NCI-H128 (cell line): Measurements from ENCODE around the gene APH1A.
A peak's percentile ranks its signal among the peaks of the same experiment; 100 is the strongest.
"Not testable (repeated sequence)": the region's sequence is repeated elsewhere in the genome, so short reads cannot be mapped to it uniquely, and the experiment has no call there.

ENCODE experiments used
- DNase-seq: peaks from one replicate; lab custom pipeline; 2025; ENCODE audit not compliant: unreplicated experiment; lab: John Stamatoyannopoulos, UW

Gene APH1A

DNA sequence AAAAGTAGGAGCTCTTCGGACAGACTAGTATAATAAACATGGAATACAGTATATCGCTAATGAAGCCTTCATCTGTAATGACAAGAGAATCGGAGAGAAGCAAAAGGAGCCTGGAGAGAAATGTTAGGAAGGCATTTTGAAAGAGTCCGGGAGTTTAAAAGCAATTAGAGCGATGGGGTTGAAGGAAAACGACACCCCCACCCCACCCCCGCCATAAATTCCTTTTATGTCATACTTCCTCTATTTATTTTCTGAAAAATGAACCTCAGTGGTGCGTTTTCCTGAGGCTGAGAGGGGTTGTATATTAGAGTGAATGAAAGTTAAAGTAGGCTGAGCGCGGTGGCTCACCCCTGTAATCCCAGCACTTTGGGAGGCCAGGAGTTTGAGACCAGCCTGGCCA, 635 bp upstream of the APH1A start:
- DNase-seq = no peak

DNA sequence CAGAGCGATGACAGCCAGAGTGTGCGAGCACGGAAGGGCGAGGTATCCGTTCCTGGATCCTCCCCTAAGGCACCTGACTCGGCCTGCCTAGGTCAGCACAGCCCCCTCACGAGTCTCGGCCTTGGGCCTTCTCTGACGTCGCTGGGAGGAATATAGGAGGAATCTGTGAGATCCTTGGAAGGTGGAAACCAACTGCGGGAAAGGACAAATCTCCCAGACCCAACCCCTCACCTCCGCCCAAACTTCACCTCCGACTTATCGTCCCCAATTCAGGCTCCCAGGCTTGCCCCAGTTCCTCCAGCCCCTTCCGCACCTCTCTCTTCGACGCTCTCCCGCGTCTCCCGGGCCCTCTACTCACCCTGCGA, 494 bp downstream of the APH1A start:
- DNase-seq = no peak

DNA sequence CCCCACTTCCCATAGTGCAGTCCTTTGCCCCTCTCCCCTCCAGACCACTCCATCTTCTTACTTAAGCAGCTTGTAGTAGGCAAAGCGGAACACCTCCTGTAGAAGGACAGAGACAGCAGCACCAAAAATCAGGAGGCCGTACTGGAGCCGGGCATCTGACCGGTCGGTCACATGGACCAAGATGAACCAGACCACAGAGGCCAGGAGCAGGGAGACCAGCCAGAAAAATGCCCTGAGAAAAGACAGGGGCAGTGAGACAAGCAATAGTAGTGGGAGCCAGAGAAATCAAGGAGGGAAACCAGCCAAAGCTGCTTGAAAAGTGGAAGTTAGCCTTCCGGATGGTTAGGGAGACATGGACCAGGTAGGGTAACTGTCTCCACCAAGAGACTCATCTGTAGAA, 920 bp downstream of the APH1A start:
- no peak for DNase-seq

DNA sequence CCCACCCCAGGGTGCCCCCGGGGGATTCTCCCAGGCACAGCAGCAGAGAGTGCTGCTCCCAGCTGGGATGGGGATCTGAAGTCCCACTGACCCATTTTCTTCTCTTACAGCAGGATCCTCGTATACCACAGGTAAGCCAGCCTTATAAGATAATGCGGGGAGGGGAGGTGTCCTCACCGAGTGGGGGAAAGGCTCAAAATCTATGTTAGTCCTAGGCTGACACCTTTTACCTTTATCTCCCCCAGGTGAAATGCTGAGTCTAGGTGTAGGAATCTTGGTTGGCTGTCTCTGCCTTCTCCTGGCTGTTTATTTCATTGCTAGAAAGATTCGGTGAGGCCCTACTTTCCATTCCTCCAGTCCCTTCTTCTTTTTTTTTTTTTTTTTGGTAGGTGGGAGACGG, 5.3 kb downstream of the APH1A start:
- no peak for DNase-seq

DNA sequence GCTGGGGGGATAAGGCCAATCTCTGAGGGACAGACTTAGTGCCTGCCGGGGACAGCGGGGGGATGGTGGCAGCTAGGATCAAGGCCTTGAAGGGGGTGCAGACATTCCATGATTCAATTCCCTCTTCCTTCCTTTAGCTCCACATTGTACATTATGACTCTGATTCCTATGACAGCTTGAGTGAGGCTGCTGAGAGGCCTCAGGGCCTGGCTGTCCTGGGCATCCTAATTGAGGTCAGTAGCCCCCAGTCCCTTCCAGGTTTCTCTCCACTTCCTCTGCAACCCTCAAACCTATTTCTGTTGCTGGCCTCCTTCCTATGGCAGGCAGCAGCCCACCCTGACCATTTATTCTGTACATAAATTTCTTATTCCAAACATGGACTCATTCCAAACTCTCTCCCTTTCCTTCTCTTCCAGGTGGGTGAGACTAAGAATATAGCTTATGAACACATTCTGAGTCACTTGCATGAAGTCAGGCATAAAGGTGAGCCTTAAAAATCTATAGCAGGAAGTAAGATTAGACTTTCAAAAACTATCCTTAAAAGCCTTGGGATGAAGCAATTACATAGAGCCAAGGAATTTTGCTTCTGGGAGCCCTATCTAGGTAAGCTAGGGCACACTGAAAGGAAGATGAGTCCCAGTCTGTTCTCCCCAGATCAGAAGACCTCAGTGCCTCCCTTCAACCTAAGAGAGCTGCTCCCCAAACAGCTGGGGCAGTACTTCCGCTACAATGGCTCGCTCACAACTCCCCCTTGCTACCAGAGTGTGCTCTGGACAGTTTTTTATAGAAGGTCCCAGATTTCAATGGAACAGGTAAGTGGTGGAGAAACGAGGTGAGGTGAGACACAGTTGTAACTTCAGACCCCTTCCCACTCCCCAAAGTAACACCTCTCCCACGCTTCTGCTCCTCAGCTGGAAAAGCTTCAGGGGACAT, 6.2 kb downstream of the APH1A start:
- no peak for DNase-seq

DNA sequence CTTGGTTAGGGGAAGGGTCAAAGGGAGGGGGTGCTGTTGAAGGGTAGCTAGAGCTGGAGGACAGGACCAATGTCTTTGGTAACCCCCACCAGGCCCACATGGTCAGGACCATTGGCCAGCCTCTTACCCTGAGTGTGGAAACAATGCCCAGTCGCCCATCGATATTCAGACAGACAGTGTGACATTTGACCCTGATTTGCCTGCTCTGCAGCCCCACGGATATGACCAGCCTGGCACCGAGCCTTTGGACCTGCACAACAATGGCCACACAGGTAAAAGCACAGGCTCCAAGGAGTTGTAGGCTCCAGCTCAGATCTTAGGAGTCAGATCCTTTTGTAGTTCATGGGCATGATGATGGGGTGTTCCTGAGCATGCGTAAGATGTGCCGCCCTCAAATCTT, 7.4 kb downstream of the APH1A start:
- DNase-seq = no peak

DNA sequence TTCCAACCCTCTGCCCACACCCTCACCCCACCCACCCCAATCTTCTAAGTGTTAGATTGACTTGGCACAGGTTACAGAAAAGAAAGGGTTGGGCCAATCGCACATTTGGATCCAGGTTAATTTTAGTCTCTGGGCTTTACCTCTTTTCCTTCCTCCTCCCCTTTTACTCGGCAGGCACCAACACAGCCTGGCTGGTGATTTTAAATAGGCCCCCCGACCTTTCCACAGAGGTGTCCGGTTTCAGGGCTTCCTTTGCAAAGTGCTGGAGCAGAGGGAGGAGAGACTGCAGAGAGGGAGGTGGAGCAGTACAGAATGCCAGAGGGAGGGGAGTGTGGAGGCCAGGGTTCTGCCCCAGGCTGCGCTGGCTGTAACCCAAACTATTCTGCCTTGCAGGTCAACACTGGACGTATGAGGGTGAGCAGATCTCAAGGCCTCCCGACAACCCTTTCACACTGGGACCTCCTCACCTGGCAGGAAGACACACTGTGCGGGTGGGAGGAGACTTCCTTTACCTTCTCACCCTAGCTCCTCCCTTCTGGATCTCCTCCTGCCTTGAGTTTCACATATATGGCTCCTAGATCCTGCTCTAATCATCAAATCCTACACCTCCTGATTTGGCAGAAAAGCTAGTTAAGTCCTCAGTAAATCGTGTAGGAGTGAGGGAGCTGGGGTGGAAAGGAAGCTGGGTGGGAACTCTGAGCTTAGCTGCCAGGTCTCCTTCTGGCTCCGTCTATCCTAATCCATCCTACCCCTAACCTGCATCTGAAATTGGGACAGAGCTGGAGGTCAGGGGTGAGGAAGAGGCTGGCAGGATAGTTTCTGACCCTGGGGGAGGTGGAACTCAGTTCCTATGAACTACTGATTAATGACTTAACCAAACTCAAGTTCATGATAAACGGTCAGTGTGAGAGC, 8.8 kb downstream of the APH1A start:
- peak; percentile 67 for DNase-seq

DNA sequence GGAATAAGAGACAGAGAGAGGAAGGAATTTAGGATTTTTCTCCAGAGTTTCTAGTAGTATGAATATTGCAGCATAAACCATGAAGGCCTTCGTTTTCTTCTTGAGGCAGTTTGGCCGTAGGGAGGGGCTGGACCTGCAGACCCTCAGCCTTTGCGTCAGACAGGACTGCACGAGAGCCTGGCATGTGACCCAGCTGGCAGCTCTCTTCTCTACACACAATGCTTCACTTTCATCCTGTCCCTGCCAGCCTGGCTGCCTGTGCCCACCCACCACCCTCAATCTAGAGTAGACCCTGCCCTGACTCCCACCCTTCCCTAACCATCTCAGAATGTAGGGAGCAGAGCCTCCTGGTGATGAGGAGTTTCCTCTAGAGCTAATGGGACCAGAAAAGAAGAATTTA, 9.6 kb downstream of the APH1A start:
- DNase-seq = no peak

DNA sequence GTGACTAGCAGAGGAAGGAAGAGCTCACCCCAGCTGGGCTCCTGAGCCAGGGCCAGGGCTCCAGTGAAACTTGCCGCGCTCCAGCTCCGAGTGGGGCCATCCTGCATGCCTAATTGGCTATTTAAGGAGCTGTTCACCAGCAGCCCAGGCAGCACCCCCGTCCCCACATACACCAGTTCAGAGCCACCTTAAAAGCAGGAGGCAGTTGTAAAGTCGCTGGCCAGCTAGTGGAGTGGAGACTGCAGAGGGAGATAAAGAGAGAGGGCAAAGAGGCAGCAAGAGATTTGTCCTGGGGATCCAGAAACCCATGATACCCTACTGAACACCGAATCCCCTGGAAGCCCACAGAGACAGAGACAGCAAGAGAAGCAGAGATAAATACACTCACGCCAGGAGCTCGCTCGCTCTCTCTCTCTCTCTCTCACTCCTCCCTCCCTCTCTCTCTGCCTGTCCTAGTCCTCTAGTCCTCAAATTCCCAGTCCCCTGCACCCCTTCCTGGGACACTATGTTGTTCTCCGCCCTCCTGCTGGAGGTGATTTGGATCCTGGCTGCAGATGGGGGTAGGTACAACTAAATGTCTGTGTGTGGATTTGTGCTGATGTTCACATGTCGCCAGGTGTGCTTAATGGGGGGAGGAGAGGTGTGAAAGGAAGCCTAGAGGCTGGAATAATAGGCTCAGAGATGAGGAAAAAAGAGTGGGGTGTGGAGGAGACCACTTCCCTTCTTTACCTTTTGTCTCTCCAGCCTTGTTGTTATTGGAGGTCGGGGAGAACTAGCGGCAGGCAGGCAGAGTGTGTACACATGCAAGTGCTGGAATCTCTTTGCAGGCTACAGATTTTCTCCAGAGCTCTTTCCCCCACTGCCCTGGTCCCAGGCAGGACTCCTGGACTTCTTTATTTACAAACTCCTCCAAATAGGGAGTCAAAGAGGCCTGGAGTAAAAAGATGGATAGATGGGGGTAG, 10.9 kb downstream of the APH1A start, which contains the start of gene CA14:
CA14 (plus strand) TSS at position 151 of the 962 bp plus-strand sequence; CDS start at position 506, 355 bp downstream.
- DNase-seq = no peak

DNA sequence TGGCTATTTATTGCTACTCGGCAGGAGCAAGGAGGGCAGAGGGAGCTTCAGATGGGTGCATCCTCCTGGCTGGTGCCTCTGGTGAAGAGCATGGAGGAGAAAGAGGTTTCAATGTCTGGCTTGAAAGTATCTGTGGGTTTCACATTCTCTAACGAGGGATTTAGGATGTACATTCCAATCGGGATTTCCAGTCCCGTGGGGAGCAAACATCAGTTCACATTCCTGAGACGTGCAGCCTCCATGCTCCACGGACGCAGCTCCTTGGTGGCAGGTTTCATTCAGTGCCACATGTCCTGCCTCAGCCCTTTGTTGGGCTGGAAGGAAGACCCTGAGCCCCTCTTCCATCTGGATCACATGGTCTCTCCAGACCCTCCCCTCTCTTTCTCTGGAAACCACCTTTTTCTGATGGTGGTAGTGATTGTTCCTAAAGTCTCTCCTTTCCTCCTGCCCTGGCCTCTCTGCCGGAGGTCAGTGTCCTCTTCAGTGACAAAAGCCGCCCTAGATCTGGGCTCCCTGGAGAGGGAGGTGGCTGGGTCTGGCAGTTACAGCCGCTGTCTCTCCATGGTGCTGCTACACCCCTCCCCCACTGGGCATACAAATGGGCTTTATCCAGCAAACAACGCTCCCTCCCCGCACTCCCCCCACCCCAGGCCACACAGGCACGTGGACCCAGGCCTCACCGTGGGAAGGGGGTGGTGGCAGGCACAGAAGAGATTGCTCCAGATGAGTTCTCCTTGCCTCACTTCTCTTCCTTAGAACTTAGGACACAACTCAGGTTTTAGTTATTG, 12.1 kb downstream of the APH1A start:
- DNase-seq = no peak

DNA sequence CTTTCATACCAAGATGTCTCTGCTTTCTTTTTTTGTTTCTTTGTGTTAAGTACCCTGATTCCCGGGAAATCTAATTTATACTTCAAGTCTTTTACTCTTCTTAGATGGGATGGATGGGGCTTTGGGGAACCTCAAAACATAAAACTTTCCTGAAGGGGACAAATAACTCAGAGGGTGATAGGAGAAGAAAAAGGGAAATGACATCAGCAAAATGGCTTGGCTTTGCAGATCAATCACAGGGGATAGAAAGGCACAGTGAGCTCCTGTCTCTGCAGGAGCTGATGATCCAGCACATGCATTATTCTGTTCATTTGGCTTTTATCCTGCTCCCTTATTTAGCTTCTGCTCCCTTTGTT, 12.6 kb downstream of the APH1A start:
- DNase-seq = no peak

DNA sequence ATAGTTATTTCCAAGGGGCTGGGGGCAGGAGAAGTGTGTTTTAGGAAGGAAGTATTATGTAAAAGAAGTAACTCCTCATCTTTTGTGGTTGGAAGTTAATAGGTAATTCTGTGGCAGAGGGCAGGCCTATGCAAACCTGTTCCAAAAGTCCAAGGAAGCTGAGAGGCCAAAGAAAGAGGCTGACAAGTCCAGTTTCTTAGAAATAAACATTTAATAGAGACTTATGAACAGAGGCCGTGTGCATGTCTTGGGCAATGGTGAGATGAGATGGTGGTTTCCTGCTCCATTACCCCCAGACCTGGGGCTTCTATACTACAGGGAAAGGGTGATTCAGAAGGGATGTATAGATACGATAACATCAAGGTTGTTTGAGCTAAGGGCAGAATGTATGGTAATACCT, 18.9 kb downstream of the APH1A start:
- DNase-seq = no peak

DNA sequence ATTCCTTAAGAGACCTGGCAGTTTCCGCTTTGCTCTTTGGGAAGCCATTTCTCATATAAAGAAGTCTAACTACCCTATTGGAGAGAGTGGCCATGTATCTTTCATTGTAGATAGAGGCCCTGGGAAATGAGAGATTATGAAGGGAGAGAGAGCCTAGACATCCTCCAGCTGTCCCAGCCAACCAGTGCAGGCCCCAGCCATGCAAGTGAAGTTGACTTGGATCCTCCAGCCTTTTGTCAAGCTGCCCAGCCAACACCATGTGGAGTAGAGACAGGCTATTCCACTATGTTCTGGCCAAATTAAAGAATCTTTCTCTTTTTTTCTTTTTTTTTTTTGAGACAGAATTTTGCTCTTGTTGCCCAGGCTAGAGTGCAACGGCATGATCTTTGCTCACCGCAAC, 25.8 kb downstream of the APH1A start:
- no peak for DNase-seq

DNA sequence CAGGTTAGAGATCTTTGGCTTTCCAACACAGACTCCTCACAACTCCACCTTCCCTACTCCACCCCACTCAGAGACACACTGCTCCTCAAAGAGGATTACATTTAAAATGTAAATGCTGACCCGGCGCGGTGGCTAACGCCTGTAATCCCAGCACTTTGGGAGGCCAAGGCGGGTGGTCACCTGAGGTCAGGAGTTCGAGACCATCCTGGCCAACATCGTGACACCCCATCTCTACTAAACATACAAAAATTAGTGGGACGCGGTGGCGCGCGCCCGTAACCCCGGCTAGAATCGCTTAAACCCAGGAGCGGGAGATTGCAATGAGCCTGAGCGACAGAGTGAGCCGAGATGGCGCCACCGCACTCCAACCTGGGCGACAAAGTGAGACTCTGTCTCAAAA, 31.1 kb downstream of the APH1A start:
- no peak for DNase-seq

DNA sequence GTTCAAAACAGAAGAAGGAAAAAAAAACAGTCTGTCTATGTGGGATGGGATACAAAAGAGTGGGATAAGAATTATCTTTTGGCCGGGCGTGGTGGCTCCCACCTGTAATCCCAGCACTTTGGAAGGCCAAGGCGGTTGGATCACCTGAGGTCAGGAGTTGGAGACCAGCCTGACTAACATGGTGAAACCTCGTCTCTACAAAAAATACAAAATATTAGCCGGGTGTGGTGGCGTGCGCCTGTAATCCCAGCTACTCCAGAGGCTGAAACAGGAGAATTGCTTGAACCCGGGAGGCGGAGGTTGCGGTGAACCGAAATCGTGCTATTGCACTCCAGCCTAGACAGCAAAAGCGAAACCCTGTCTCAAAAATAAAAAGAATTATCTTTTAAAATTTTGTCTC, 31.6 kb downstream of the APH1A start:
- DNase-seq = not testable (repeated sequence)

DNA sequence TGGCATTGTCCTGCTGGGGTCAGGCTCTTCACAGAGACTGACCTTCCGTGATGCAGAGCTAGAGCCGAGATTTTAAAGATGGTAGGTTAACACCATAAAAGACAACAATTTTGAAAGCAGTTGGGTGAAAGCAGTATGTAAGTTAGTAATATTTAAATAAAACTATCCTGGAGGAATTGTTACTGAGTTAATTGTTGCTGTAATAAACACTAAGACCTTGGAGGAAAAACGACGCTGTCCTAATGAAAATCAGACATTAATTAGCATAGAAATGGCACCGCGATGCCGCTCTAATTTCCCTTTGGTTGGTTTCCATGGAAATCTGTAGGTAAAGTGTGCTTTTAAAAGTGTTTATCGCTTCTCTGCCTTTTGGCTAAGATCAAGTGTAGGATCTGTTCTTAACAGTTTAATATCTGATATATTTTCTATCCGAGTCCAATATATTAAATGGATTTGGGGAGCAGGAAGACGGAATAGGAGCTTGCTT, 32.2 kb downstream of the APH1A start:
- DNase-seq = no peak

DNA sequence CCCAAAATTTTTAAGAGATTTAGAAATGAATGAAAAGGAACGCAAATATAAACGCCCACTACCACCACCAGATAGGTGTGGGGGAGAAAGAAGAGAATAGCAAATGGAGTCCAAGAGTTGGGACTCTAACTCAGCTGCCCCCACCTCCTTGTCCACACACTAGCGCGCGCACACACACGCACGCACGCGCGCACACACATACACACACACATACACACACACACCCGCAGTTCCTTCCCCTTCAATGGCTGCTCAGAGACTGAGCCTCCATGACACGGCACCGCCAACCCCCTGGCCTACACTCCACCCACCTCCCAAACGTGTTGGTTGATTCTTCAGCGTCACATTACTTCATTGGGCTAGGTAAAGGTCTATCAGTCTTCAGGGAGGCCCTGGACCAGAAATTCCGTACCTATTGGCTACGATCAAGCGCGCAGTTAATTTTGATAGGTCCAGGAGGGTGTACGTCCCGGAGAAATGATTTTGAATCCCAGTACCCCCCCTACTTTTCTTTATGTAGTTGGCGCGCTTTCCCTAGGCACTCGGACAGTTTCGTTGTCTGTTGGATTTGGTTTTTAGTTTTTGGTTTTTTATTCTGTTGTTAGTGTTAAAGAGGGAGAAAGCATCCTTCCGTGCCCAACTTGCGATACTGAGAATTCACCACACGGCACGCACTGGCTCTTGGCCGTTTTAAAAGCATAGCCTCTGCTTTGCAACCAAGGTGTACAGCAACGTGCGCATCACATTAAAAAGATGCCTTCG, 32.8 kb downstream of the APH1A start, which contains the start of gene ANP32E:
ANP32E (minus strand) TSS at position 261 of the 762 bp plus-strand sequence. CDS start 326 bp downstream, outside the sequence.
- peak; percentile 99 for DNase-seq

DNA sequence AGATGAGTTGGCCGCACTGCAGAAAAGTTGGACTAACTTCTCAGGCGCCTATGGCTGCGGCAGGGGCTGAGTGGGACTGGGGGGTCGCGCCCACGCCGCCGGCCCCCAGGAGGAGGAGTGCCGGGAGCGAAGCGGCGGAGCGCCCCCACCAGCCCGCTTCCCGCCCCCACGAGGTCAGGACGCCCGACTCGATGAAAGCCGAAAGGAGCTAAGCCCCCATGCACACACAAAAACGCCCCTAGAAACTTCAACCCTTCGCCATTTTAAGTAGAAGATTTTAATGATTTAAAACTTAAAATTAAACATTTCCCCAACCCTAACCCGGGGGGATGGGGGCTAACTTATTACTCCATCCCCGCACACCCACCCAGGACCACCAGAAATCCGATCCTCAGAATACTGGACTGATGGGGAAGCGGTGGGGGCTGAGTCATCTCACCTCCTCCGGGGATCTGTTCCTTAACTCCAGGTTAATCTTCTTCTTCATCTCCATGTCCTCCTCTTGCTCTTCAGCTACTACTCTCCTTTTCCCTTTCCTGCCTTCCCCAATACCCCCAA, 33.4 kb downstream of the APH1A start:
- DNase-seq = no peak
